HepG2 (cell line): ENCODE data around the gene PLA2G12B. TPM values are rescaled to one million over a fixed set of nuclear protein-coding genes. Genes with fewer than 3 reads are reported as not detected.
A peak's percentile ranks its signal among the peaks of the same experiment; 100 is the strongest.

Source experiments
- ATAC-seq: fragments of 200-7000 bp; cut with Tn5 transposase; 3 replicates; pipeline ENCODE4 v1.9.1; 2020; ENCODE audit warnings: mild to moderate bottlenecking, moderate library complexity
- BruUV-seq: library from RNA; stranded (reverse); fragments of 400-500 nt; replicated peaks from 2 replicates; lab custom pipeline; 2021; lab: Mats Ljungman, UMichigan
- CTCF ChIA-PET: fragments of 300-600 bp; formaldehyde crosslinking; extraction: SDS; loops from one replicate; lab custom pipeline; 2021; ENCODE audit warnings: low total read pairs, inconsistent platforms, low intra/inter-chr PET ratio; lab: Yijun Ruan, JAX
- POLR2A ChIA-PET: fragments of 350-600 bp; sonication (Branson Sonifier 250); formaldehyde crosslinking; loops from one replicate; lab custom pipeline; 2020; ENCODE audit warnings: antibody characterized with exemption, inconsistent platforms; lab: Yijun Ruan, JAX
- DNase-seq: peaks from one replicate; pipeline ENCODE4 v3.0.0-alpha.2; 2015; ENCODE audit warnings: low spot score
- FAIRE-seq: peaks from 3 replicates; lab custom pipeline; 2011; peaks lifted over from hg19 to GRCh38; lab: Jason Lieb, UNC
- H2AFZ ChIP-seq: one replicate; pipeline ENCODE4 v1.6.1; 2011; ENCODE audit warnings: low read length, inconsistent platforms
- H3K27ac ChIP-seq: fragments of 300-600 bp; 3 replicates; pipeline ENCODE4 v1.8.0; 2011; ENCODE audit warnings: mixed run types, mild to moderate bottlenecking, mixed read lengths, low read length, inconsistent platforms; ENCODE audit not compliant: insufficient read depth; ENCODE audit errors: extremely low read length
- H3K27me3 ChIP-seq, 2 experiments: fragments of 200-600 bp in 1 of 2; 2 replicates in 1 of 2; 3 replicates in 1 of 2; pipeline versions ENCODE4 v1.6.0 to v1.8.0; 2011; ENCODE audit warnings: low read length in 2 of 2, mild to moderate bottlenecking in 2 of 2, moderate library complexity in 2 of 2, inconsistent platforms in 1 of 2; ENCODE audit not compliant: insufficient read depth in 2 of 2, control insufficient read depth in 1 of 2
- H3K36me3 ChIP-seq, 2 experiments: fragments of 200-600 bp in 1 of 2; replicated peaks in 1 of 2; 2 replicates in 1 of 2; 3 replicates in 1 of 2; pipeline versions ENCODE4 v1.5.1 to v1.8.0; 2011; ENCODE audit warnings: low read length in 2 of 2, inconsistent platforms in 1 of 2; ENCODE audit not compliant: insufficient read depth in 2 of 2, control insufficient read depth in 1 of 2
- H3K4me1 ChIP-seq: 2 replicates; pipeline ENCODE4 v1.5.1; 2012; ENCODE audit warnings: low read length, inconsistent platforms; ENCODE audit not compliant: insufficient read depth
- H3K4me2 ChIP-seq: 2 replicates; pipeline ENCODE4 v1.6.0; 2011; ENCODE audit warnings: low read depth, low read length, inconsistent platforms
- H3K4me3 ChIP-seq, 3 experiments: fragments of 200-600 bp in 1 of 3; sonication (generic), shearing (Covaris generic) in 1 of 3; replicated peaks in 1 of 3; 2 replicates each; pipeline ENCODE4 v1.5.1; 2011 to 2016; ENCODE audit warnings: low read length in 3 of 3, inconsistent platforms in 2 of 3, low read depth in 2 of 3, mild to moderate bottlenecking in 2 of 3, control low read depth in 1 of 3, mixed read lengths in 1 of 3; ENCODE audit not compliant: insufficient read depth in 1 of 3
- H3K79me2 ChIP-seq: one replicate; pipeline ENCODE4 v1.6.1; 2011; ENCODE audit warnings: low read length, inconsistent platforms; ENCODE audit not compliant: insufficient read depth
- H3K9ac ChIP-seq: 2 replicates; pipeline ENCODE4 v1.6.0; 2011; ENCODE audit warnings: mild to moderate bottlenecking, low read depth, low read length, inconsistent platforms; ENCODE audit not compliant: insufficient read depth
- H3K9me3 ChIP-seq: 2 replicates; pipeline ENCODE4 v1.5.1; 2012; ENCODE audit warnings: mild to moderate bottlenecking, low read length
- H4K20me1 ChIP-seq: 2 replicates; pipeline ENCODE4 v1.6.0; 2011; ENCODE audit warnings: inconsistent platforms, mild to moderate bottlenecking, low read length, moderate library complexity; ENCODE audit not compliant: insufficient read depth
- ARID4A ChIP-seq: sonication (generic); formaldehyde crosslinking; IDR thresholded peaks from 2 replicates; pipeline ENCODE4 v1.5.0; 2020; ENCODE audit warnings: mild to moderate bottlenecking, missing genetic modification reagents, borderline replicate concordance
- CCDC6 ChIP-seq: sonication (generic); formaldehyde crosslinking; IDR thresholded peaks from 2 replicates; pipeline ENCODE4 v1.8.1; 2022; ENCODE audit warnings: mild to moderate bottlenecking, missing genetic modification reagents, moderate library complexity
- JUNB ChIP-seq: sonication (generic); formaldehyde crosslinking; IDR thresholded peaks from 2 replicates; pipeline ENCODE4 v1.8.0; 2022; ENCODE audit warnings: missing genetic modification reagents, mild to moderate bottlenecking, borderline replicate concordance
- MAX ChIP-seq: IDR thresholded peaks from 2 replicates; pipeline ENCODE4 v1.6.1; 2012; ENCODE audit warnings: inconsistent platforms
- PITX1 ChIP-seq: sonication (generic); formaldehyde crosslinking; IDR thresholded peaks from 2 replicates; pipeline ENCODE4 v1.5.1; 2020; ENCODE audit warnings: mild to moderate bottlenecking, missing genetic modification reagents
- POLR2A ChIP-seq, 2 experiments: IDR thresholded peaks; 2 replicates each; pipeline ENCODE4 v1.6.1; 2011; ENCODE audit warnings: low read depth in 2 of 2, low read length in 2 of 2, mild to moderate bottlenecking in 1 of 2, moderate library complexity in 1 of 2; ENCODE audit not compliant: insufficient read depth in 1 of 2
- RBAK ChIP-seq: sonication (generic); formaldehyde crosslinking; IDR thresholded peaks from 2 replicates; pipeline ENCODE4 v1.5.1; 2020; ENCODE audit warnings: mild to moderate bottlenecking, missing genetic modification reagents
- RNF2 ChIP-seq: fragments of 450-650 bp; conservative IDR thresholded peaks from 2 replicates; pipeline ENCODE4 v1.6.1; 2016; ENCODE audit warnings: low read depth
- SALL1 ChIP-seq: sonication (generic); formaldehyde crosslinking; IDR thresholded peaks from 2 replicates; pipeline ENCODE4 v1.8.0; 2022; ENCODE audit warnings: mild to moderate bottlenecking, missing genetic modification reagents
- TAF1 ChIP-seq: sonication (generic); formaldehyde crosslinking; IDR thresholded peaks from 2 replicates; pipeline ENCODE4 v1.4.0; 2020; ENCODE audit warnings: missing genetic modification reagents
- TEAD3 ChIP-seq: optimal IDR thresholded peaks from 2 replicates; pipeline ENCODE3; 2016; ENCODE audit warnings: borderline replicate concordance
- ZNF10 ChIP-seq: sonication (generic); formaldehyde crosslinking; IDR thresholded peaks from 2 replicates; pipeline ENCODE4 v1.4.0; 2020; ENCODE audit warnings: mild to moderate bottlenecking, low read depth, missing genetic modification reagents, borderline replicate concordance
- ZNF556 ChIP-seq: sonication (generic); formaldehyde crosslinking; IDR thresholded peaks from 2 replicates; pipeline ENCODE4 v1.4.0; 2020; ENCODE audit warnings: mild to moderate bottlenecking, missing genetic modification reagents, borderline replicate concordance
- ZNF687 ChIP-seq: sonication (generic); formaldehyde crosslinking; IDR thresholded peaks from 2 replicates; pipeline ENCODE4 v1.5.1; 2020; ENCODE audit warnings: mild to moderate bottlenecking, missing genetic modification reagents, moderate library complexity
- ZNF709 ChIP-seq: sonication (generic); formaldehyde crosslinking; IDR thresholded peaks from 2 replicates; pipeline ENCODE4 v1.5.0; 2020; ENCODE audit warnings: mild to moderate bottlenecking, missing genetic modification reagents
- WGBS: methylation state at CpG from one replicate; pipeline ENCODE4 v1.1.6; 2017; ENCODE audit warnings: low lambda C conversion rate; 5-methylcytosine and 5-hydroxymethylcytosine counted together
- in situ Hi-C: cut with HindIII; loops from 2 replicates; pipeline ENCODE4 v1.10.0; 2017; ENCODE audit warnings: low pct_unique_long_range_greater_than_20kb; ENCODE audit not compliant: extremely low pct_ligation_motif_present
- intact Hi-C: fragments of 100-400 bp; cut with micrococcal nuclease; formaldehyde crosslinking; loops from one replicate; pipeline ENCODE4 v1.10.0; 2022; ENCODE audit not compliant: unreplicated experiment
- polyA plus RNA-seq, 8 experiments: library from polyadenylated mRNA; depleted of rRNA in 3 of 8; stranded (reverse) in 7 of 8; unstranded in 1 of 8; fragments of >200 nt; fragmentation: Illumina TruSeq in 4 of 8; extraction: Trizol in 4 of 8; gene quantifications; 2 replicates each; pipeline versions ENCODE4 v1.2.1 to v1.2.3, GENCODE V29; 2011 to 2016; ENCODE audit warnings: low read depth in 4 of 8, missing spikeins in 1 of 8, mixed read lengths in 1 of 8; ENCODE audit not compliant: insufficient read depth in 1 of 8
- total RNA-seq, 5 experiments: library from RNA; depleted of rRNA; stranded (reverse); fragments of >200 nt; fragmentation: Illumina TruSeq; extraction: Trizol; gene quantifications; 2 replicates each; pipeline ENCODE4 v1.2.3, GENCODE V29; 2016; ENCODE audit warnings: low read depth in 1 of 5

PLA2G12B gene
- total and polyA plus RNA-seq, 2 of the 13 experiments (the other 11 are each of a cell fraction or from before 2014, with no cell fraction given), result 7.7 to 38.0 TPM

GRCh38 chr10:72953687-72954086 is 919 bp downstream of the PLA2G12B start:
- no peaks in the 10 kb centered on the region for H3K9me3 ChIP-seq
- in situ Hi-C loops (no loop called here), intact Hi-C loops (no loop called here)
- H3K9ac ChIP-seq, result peak overlapping the region; percentile 63
- no peaks in the 10 kb centered on the region for H3K27me3 ChIP-seq
- peaks cover 12% of the 10 kb centered on the region for H3K79me2 ChIP-seq
- FAIRE-seq, result no peak
- 2% methylated on average over 7 of the region's 8 CpGs for WGBS
- H3K36me3 ChIP-seq, result no peaks in the 10 kb centered on the region
- no TSS peak for BruUV-seq
- ChIA-PET POLR2A (interaction anchor here (1.0 to 1.9 kb wide), 5 partner anchors 15 to 737 kb away, joined by 3 to 5 read pairs (median 4); partner anchors contain the start of gene ASCC1), CTCF (no interaction called here)
- ATAC-seq, result peak; percentile 72
- H3K4me3 ChIP-seq, result peak overlapping the region; percentile 67 to 73 (median 70)
- H3K4me2 ChIP-seq, result peak overlapping the region; percentile 91
- peak; percentile 21 for DNase-seq
- H4K20me1 ChIP-seq, result no peaks in the 10 kb centered on the region
- no peak overlapping the region for H2AFZ ChIP-seq
- peak overlapping the region; percentile 73 for H3K27ac ChIP-seq
- H3K4me1 ChIP-seq, result peaks cover 36% of the 10 kb centered on the region
- no peak for TF ChIP-seq ZNF709 (CRISPR knock-in tag)
- peak; percentile 57 for TF ChIP-seq TEAD3 (CRISPR knock-in tag)
- TF ChIP-seq MAX, result peak; percentile 54; the same call in 1 of the 2 replicates
- TF ChIP-seq ZNF687 (CRISPR knock-in tag), result peak; percentile 56
- 0 out of 4 replicates have a peak, but pooled peaks of 1 of the 2 experiments have one; percentile 37 for TF ChIP-seq POLR2A (IDR thresholded peaks at IDR 0.05; ENCODE audit: insufficient read depth in 1 of 2, low read depth in 2 of 2, low read length in 2 of 2)
- 0 out of 2 replicates have a peak, but pooled peaks have one; percentile 24 for TF ChIP-seq TAF1 (CRISPR knock-in tag)
- no peak for TF ChIP-seq ZNF556
- TF ChIP-seq ARID4A (CRISPR knock-in tag), result no peak
- TF ChIP-seq CCDC6 (CRISPR knock-in tag), result 0 out of 2 replicates have a peak, but pooled peaks have one; percentile 39
- no peak for TF ChIP-seq JUNB
- no peak for TF ChIP-seq RBAK
- TF ChIP-seq PITX1, result no peak
- TF ChIP-seq ZNF10 (CRISPR knock-in tag), result no peak
- peak; percentile 55; the same call in 1 of the 2 replicates for TF ChIP-seq SALL1 (CRISPR knock-in tag)
- TF ChIP-seq RNF2, result no peak
